ENCODE results near the gene TMEM127.

Gene TMEM127

GRCh38 chr2:96241227-96241626, 24.6 kb downstream of the TMEM127 start:
- CTCF ChIA-PET, result no interaction called here
- no peak for DNase-seq (ENCODE audit: extremely low spot score)
- POLR2A ChIA-PET, result interaction anchor here (1.5 kb wide), 1 partner anchor 25 kb away, joined by 4 read pairs; the partner anchor contains the start of genes CIAO1 and TMEM127
- TF ChIP-seq ZNF384 (IDR thresholded peaks at IDR 0.05) (no peak), ELF4 (IDR thresholded peaks at IDR 0.05) (no peak), FOXK2 (IDR thresholded peaks at IDR 0.05) (no peak), FOXA1 (IDR thresholded peaks at IDR 0.05) (no peak), PKNOX1 (IDR thresholded peaks at IDR 0.05) (no peak), BHLHE40 (IDR thresholded peaks at IDR 0.05; ENCODE audit: borderline replicate concordance) (no peak), ARNT (IDR thresholded peaks at IDR 0.05) (no peak), L3MBTL2 (conservative IDR thresholded peaks at IDR 0.05) (no peak), NFRKB (IDR thresholded peaks at IDR 0.05) (no peak), LEF1 (IDR thresholded peaks at IDR 0.05; ENCODE audit: borderline replicate concordance) (no peak), FOXM1 (IDR thresholded peaks at IDR 0.05; ENCODE audit: borderline replicate concordance) (no peak), TARDBP (IDR thresholded peaks at IDR 0.05) (no peak)

- CTCF ChIA-PET, result no interaction called here
- POLR2A ChIA-PET, result interaction anchor here (1.5 kb wide), 1 partner anchor 25 kb away, joined by 4 read pairs; the partner anchor contains the start of genes CIAO1 and TMEM127
- TF ChIP-seq FOXA1 (IDR thresholded peaks at IDR 0.05), result no peak
- TF ChIP-seq ELF4 (IDR thresholded peaks at IDR 0.05), result no peak
- TF ChIP-seq SP1 (IDR thresholded peaks at IDR 0.05), result no peak
- TF ChIP-seq ZNF384 (IDR thresholded peaks at IDR 0.05), result no peak
- no peak for TF ChIP-seq PKNOX1 (IDR thresholded peaks at IDR 0.05)
- DNase-seq (ENCODE audit: extremely low spot score), result no peak
Observed at GRCh38 chr2:96240341-96241038, 25.3 kb downstream of the TMEM127 start.

- TF ChIP-seq TARDBP (IDR thresholded peaks at IDR 0.05), result no peak
- TF ChIP-seq HDGF (IDR thresholded peaks at IDR 0.05; ENCODE audit: borderline replicate concordance), result no peak
- TF ChIP-seq SP1 (IDR thresholded peaks at IDR 0.05), result no peak
- no peak for TF ChIP-seq SUZ12 (IDR thresholded peaks at IDR 0.05)
- TF ChIP-seq BHLHE40 (IDR thresholded peaks at IDR 0.05; ENCODE audit: borderline replicate concordance), result no peak
Observed at GRCh38 chr2:96239745-96240264, 26.0 kb downstream of the TMEM127 start.

GRCh38 chr2:96239091-96239490, 26.7 kb downstream of the TMEM127 start:
- ChIA-PET POLR2A (interaction anchor here (0.7 kb wide), 1 partner anchor 31 kb away, joined by 3 read pairs; no protein-coding TSS in a partner anchor), CTCF (interaction anchor here (0.6 kb wide), 1 partner anchor 26 kb away, joined by 3 read pairs; no protein-coding TSS in a partner anchor)

More at GRCh38 chr2:96239745-96240264, 26.0 kb downstream of the TMEM127 start:
- CTCF ChIA-PET, result interaction anchor here (0.6 kb wide), 1 partner anchor 25 kb away, joined by 3 read pairs; no protein-coding TSS in a partner anchor
- POLR2A ChIA-PET, result no interaction called here
- no peak for DNase-seq (ENCODE audit: extremely low spot score)

GRCh38 chr2:96238266-96238665, 27.5 kb downstream of the TMEM127 start:
- no peak for TF ChIP-seq ZNF384 (IDR thresholded peaks at IDR 0.05)
- TF ChIP-seq BHLHE40 (IDR thresholded peaks at IDR 0.05; ENCODE audit: borderline replicate concordance), result no peak
- TF ChIP-seq FOXM1 (IDR thresholded peaks at IDR 0.05; ENCODE audit: borderline replicate concordance), result no peak
- ChIA-PET POLR2A (no interaction called here), CTCF (no interaction called here)
- no peak for DNase-seq (ENCODE audit: extremely low spot score)

More at GRCh38 chr2:96239091-96239490, 26.7 kb downstream of the TMEM127 start:
- DNase-seq (ENCODE audit: extremely low spot score), result no peak
- TF ChIP-seq HDGF (IDR thresholded peaks at IDR 0.05; ENCODE audit: borderline replicate concordance), result no peak
- no peak for TF ChIP-seq CTBP1 (IDR thresholded peaks at IDR 0.05; ENCODE audit: borderline replicate concordance)
- no peak for TF ChIP-seq FOXK2 (IDR thresholded peaks at IDR 0.05)
- TF ChIP-seq SUZ12 (IDR thresholded peaks at IDR 0.05), result no peak
- no peak for TF ChIP-seq FOXA1 (IDR thresholded peaks at IDR 0.05)
- TF ChIP-seq L3MBTL2 (conservative IDR thresholded peaks at IDR 0.05), result no peak
- no peak for TF ChIP-seq NFRKB (IDR thresholded peaks at IDR 0.05)
- TF ChIP-seq ZNF384 (IDR thresholded peaks at IDR 0.05), result no peak
- TF ChIP-seq PKNOX1 (IDR thresholded peaks at IDR 0.05), result no peak
- TF ChIP-seq TARDBP (IDR thresholded peaks at IDR 0.05), result no peak
- no peak for TF ChIP-seq ELF4 (IDR thresholded peaks at IDR 0.05)

- no peak for TF ChIP-seq SUZ12 (IDR thresholded peaks at IDR 0.05)
- POLR2A ChIA-PET, result interaction anchor here (2.6 kb wide), 1 partner anchor 28 kb away, joined by 8 read pairs; the partner anchor contains the start of gene STARD7
- CTCF ChIA-PET, result interaction anchor here (0.6 kb wide), 1 partner anchor 58 kb away, joined by 3 read pairs; no protein-coding TSS in a partner anchor
- DNase-seq (ENCODE audit: extremely low spot score), result no peak
Observed at GRCh38 chr2:96236882-96237281, 28.9 kb downstream of the TMEM127 start.

- CTCF ChIA-PET, result no interaction called here
Observed at GRCh38 chr2:96233880-96234316, 31.9 kb downstream of the TMEM127 start.

More at GRCh38 chr2:96233880-96234316, 31.9 kb downstream of the TMEM127 start:
- TF ChIP-seq NFRKB (IDR thresholded peaks at IDR 0.05) (no peak), CTBP1 (IDR thresholded peaks at IDR 0.05; ENCODE audit: borderline replicate concordance) (no peak), ARNT (IDR thresholded peaks at IDR 0.05) (no peak), FOXK2 (IDR thresholded peaks at IDR 0.05) (no peak), ZNF384 (IDR thresholded peaks at IDR 0.05) (no peak), TARDBP (IDR thresholded peaks at IDR 0.05) (no peak), SUZ12 (IDR thresholded peaks at IDR 0.05) (no peak), FOXA1 (IDR thresholded peaks at IDR 0.05) (no peak), FOXM1 (IDR thresholded peaks at IDR 0.05; ENCODE audit: borderline replicate concordance) (no peak), LEF1 (IDR thresholded peaks at IDR 0.05; ENCODE audit: borderline replicate concordance) (no peak), PKNOX1 (IDR thresholded peaks at IDR 0.05) (no peak)
- POLR2A ChIA-PET, result interaction anchor here (0.7 to 3.1 kb wide), 3 partner anchors 25 to 103 kb away, joined by 3 to 15 read pairs (median 4); partner anchors contain the start of gene STARD7
- no peak for DNase-seq (ENCODE audit: extremely low spot score)
